Tibial artery (tissue), 4 donors: ENCODE results near the gene SHISA5.

Experiments
- DNase-seq, 2 donors: peaks; one replicate each; pipeline ENCODE4 v3.0.0-alpha.2; 2019
- H3K27ac ChIP-seq, 2 donors: fragments of 200-600 bp; sonication (generic) in 1 of 2; 1 replicate in 1 of 2; 2 replicates in 1 of 2; pipeline ENCODE4 v1.5.1; 2018 to 2019; ENCODE audit warnings: mild to moderate bottlenecking in 1 of 2
- H3K27me3 ChIP-seq, 2 donors: fragments of 200-600 bp; sonication (generic) in 1 of 2; one replicate each; pipeline versions ENCODE4 v1.5.1 to v1.6.0; 2016 to 2019
- H3K36me3 ChIP-seq, 3 donors: fragments of 200-600 bp; sonication (generic) in 2 of 3; one replicate each; pipeline ENCODE4 v1.5.1; 2016 to 2019; ENCODE audit warnings: mild to moderate bottlenecking in 2 of 3
- H3K4me1 ChIP-seq, 4 donors: fragments of 200-600 bp; sonication (generic) in 2 of 4; 1 replicate in 3 of 4; 2 replicates in 1 of 4; pipeline ENCODE4 v1.5.1; 2016 to 2019
- H3K4me3 ChIP-seq, 2 donors: fragments of 200-600 bp; sonication (generic) in 1 of 2; 1 replicate in 1 of 2; 2 replicates in 1 of 2; pipeline ENCODE4 v1.5.1; 2018 to 2019; ENCODE audit warnings: mild to moderate bottlenecking in 2 of 2
- H3K9me3 ChIP-seq, 3 donors: fragments of 200-600 bp; sonication (generic) in 1 of 3; one replicate each; pipeline ENCODE4 v1.5.1; 2016 to 2019
- CTCF ChIP-seq, 2 experiments: fragments of 200-600 bp in 1 of 2; fragments of 450-650 bp in 1 of 2; IDR thresholded peaks; one replicate each; pipeline ENCODE4 v1.5.1; 2017 to 2019; ENCODE audit warnings: antibody characterized with exemption in 2 of 2, mild to moderate bottlenecking in 1 of 2, moderate library complexity in 1 of 2
- intact Hi-C: fragments of 100-400 bp; cut with DNase I; formaldehyde crosslinking; loops from one replicate; pipeline ENCODE4 v1.15.0; 2023; ENCODE audit warnings: low total_unique reads

The SHISA5 gene

GRCh38 chr3:48429960-48430707 is 73.8 kb downstream of the SHISA5 start, which contains the start of gene PLXNB1:
TSS of gene PLXNB1 (minus strand) at chr3:48430086. CDS start at chr3:48424611, 5,475 bp downstream.
- Histone ChIP-seq H3K4me1 (peaks cover 0 to 84% (median 61%) of the 10 kb centered on the region in 4 donors), H3K27me3 (no peaks in the 10 kb centered on the region), H3K9me3 (no peaks in the 10 kb centered on the region), H3K4me3 (peak within 1 kb of the TSS; percentile 68 to 87), H3K36me3 (peaks cover 0 to 15% (median 0%) of the 10 kb centered on the region in 3 donors), H3K27ac (peak within 1 kb of the TSS; percentile 93 to 99)
- TF ChIP-seq CTCF (IDR thresholded peaks at IDR 0.05) = no peak
- peak; percentile 91 to 93 for DNase-seq
- intact Hi-C loops = loop anchor here (10.0 kb wide), 2 partner anchors 125 to 195 kb away; partner anchors contain the start of gene NME6

GRCh38 chr3:48429317-48429959 is 74.5 kb downstream of the SHISA5 start:
- TF ChIP-seq CTCF (IDR thresholded peaks at IDR 0.05) = no peak
- Histone ChIP-seq H3K9me3 (no peaks in the 10 kb centered on the region), H3K36me3 (peaks cover 0 to 15% (median 0%) of the 10 kb centered on the region in 3 donors), H3K27me3 (no peaks in the 10 kb centered on the region), H3K27ac (peak overlapping the region; percentile 93 to 99), H3K4me1 (peaks cover 0 to 84% (median 64%) of the 10 kb centered on the region in 4 donors), H3K4me3 (peak overlapping the region; percentile 68 to 87)
- DNase-seq = peak in 1 of 2 donors; percentile 81
- intact Hi-C loops = no loop called here

DNA sequence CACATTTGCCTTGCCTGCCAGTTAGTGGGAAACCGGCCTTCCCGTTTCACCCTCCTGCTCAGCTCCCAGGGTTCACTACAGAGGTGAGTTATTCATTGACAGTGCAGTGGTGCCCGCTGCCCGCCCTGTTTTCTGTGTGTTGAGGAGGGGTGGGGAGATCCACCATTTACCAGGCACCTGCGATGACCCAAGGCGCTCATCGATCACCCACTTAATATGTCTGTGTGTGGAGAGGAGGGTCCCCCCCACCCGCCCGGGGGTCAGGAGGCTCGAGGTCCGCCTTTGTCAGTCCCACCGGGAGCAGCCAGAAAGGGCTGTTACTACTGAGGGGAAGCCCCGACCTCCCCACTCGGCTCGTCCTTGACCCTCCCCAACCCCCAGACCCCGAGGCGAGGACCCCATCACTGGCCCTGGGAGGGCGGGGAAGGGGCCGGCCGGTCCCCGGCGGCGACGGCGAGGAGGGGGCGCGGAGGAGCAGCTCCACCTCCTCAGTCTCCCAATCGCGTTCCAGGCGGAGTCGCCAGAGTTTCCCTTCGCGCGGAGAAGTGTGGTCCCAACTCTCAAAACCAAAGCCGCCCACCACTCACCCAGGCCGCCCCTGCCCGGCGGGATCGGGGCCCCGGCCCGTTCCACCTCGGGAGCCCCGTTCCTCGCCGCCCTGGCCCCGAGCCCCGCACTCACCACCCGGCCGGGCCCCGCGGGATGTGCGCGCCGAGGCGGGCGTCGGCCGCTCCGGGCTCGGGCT is 75.2 kb downstream of the SHISA5 start:
- Histone ChIP-seq H3K4me3 (peak overlapping the region; percentile 68 to 87), H3K36me3 (peaks cover 0 to 19% (median 2%) of the 10 kb centered on the region in 3 donors), H3K4me1 (peaks cover 0 to 85% (median 64%) of the 10 kb centered on the region in 4 donors), H3K9me3 (no peaks in the 10 kb centered on the region), H3K27me3 (no peaks in the 10 kb centered on the region), H3K27ac (peak overlapping the region; percentile 93 to 99)
- TF ChIP-seq CTCF (IDR thresholded peaks at IDR 0.05) = no peak
- intact Hi-C loops = no loop called here
- DNase-seq = peak; percentile 71 to 87

GRCh38 chr3:48428088-48428571 is 75.8 kb downstream of the SHISA5 start:
- Histone ChIP-seq H3K27ac (peak overlapping the region; percentile 93 to 99), H3K4me1 (peaks cover 0 to 85% (median 64%) of the 10 kb centered on the region in 4 donors)
- DNase-seq = no peak

More at GRCh38 chr3:48428088-48428571, 75.8 kb downstream of the SHISA5 start:
- no peak for TF ChIP-seq CTCF (IDR thresholded peaks at IDR 0.05)
- H3K4me3 ChIP-seq = peak overlapping the region; percentile 68 to 87
- no peaks in the 10 kb centered on the region for H3K9me3 ChIP-seq
- intact Hi-C loops = no loop called here
- H3K27me3 ChIP-seq = no peaks in the 10 kb centered on the region
- H3K36me3 ChIP-seq = peaks cover 0 to 19% (median 6%) of the 10 kb centered on the region in 3 donors
